T-helper 2 cell treated with Interferon-gamma antibody and Interleukin-4, amounts not matched to agents 5 μg/mL and 100 μg/mL, for 36 hours (primary cell): ENCODE measurements around the gene CREBRF.
"Not testable (repeated sequence)": the region's sequence is repeated elsewhere in the genome, so short reads cannot be mapped to it uniquely, and the experiment has no call there.

Source experiments
- DNase-seq: peaks from one replicate; pipeline ENCODE4 v3.0.0; 2021; ENCODE audit warnings: low spot score
- H3K27ac Mint-ChIP-seq: one replicate; pipeline ENCODE4 v1.8.0; 2021; ENCODE audit warnings: mild to moderate bottlenecking, mixed read lengths
- H3K27me3 Mint-ChIP-seq: one replicate; pipeline ENCODE4 v1.8.0; 2021; ENCODE audit warnings: low read depth, mixed read lengths
- H3K36me3 Mint-ChIP-seq: one replicate; pipeline ENCODE4 v1.8.0; 2021; ENCODE audit warnings: low read depth, mixed read lengths
- H3K4me1 Mint-ChIP-seq: one replicate; pipeline ENCODE4 v1.8.0; 2021; ENCODE audit warnings: low read depth, mixed read lengths
- H3K4me3 Mint-ChIP-seq: one replicate; pipeline ENCODE4 v1.8.0; 2022; ENCODE audit warnings: mild to moderate bottlenecking, moderate library complexity, mixed read lengths
- H3K9me3 Mint-ChIP-seq: one replicate; pipeline ENCODE4 v1.8.0; 2021; ENCODE audit warnings: mixed read lengths

The CREBRF gene

GRCh38 chr5:173132166-173132565 is 76.0 kb downstream of the CREBRF start:
- not testable (repeated sequence) for H3K36me3 Mint-ChIP-seq, H3K4me1 Mint-ChIP-seq, H3K27me3 Mint-ChIP-seq, H3K9me3 Mint-ChIP-seq, H3K4me3 Mint-ChIP-seq, H3K27ac Mint-ChIP-seq, DNase-seq

- no peaks in the 10 kb centered on the region for H3K9me3 Mint-ChIP-seq
- no peaks in the 10 kb centered on the region for H3K4me1 Mint-ChIP-seq
- H3K36me3 Mint-ChIP-seq = no peaks in the 10 kb centered on the region
- DNase-seq = no peak
- no peak overlapping the region for H3K4me3 Mint-ChIP-seq
- H3K27ac Mint-ChIP-seq = no peak overlapping the region
- no peaks in the 10 kb centered on the region for H3K27me3 Mint-ChIP-seq
Measured at GRCh38 chr5:173138707-173139106, 82.6 kb downstream of the CREBRF start.

- Mint-ChIP-seq H3K4me3 (no peak overlapping the region), H3K36me3 (no peaks in the 10 kb centered on the region), H3K27ac (no peak overlapping the region), H3K9me3 (no peaks in the 10 kb centered on the region), H3K27me3 (no peaks in the 10 kb centered on the region), H3K4me1 (peaks cover 2% of the 10 kb centered on the region)
- no peak for DNase-seq
Measured at GRCh38 chr5:173139631-173140030, 83.5 kb downstream of the CREBRF start.

GRCh38 chr5:173140769-173141168 is 84.6 kb downstream of the CREBRF start:
- H3K4me1 Mint-ChIP-seq = peaks cover 6% of the 10 kb centered on the region
- no peaks in the 10 kb centered on the region for H3K27me3 Mint-ChIP-seq
- no peak overlapping the region for H3K27ac Mint-ChIP-seq
- peaks cover 2% of the 10 kb centered on the region for H3K36me3 Mint-ChIP-seq
- DNase-seq = no peak
- H3K9me3 Mint-ChIP-seq = no peaks in the 10 kb centered on the region
- no peak overlapping the region for H3K4me3 Mint-ChIP-seq

GRCh38 chr5:173143567-173143966 is 87.4 kb downstream of the CREBRF start:
- peaks cover 7% of the 10 kb centered on the region for H3K36me3 Mint-ChIP-seq
- peaks cover 6% of the 10 kb centered on the region for H3K4me1 Mint-ChIP-seq
- H3K27ac Mint-ChIP-seq = no peak overlapping the region
- DNase-seq = no peak
- H3K4me3 Mint-ChIP-seq = no peak overlapping the region
- no peaks in the 10 kb centered on the region for H3K9me3 Mint-ChIP-seq
- H3K27me3 Mint-ChIP-seq = no peaks in the 10 kb centered on the region

GRCh38 chr5:173144200-173145176 is 88.3 kb downstream of the CREBRF start, which contains the start of gene BNIP1:
BNIP1 (plus strand) TSS chr5:173144531; CDS start chr5:173144546, 15 bp downstream.
- peak; percentile 92 for DNase-seq
- H3K9me3 Mint-ChIP-seq = no peaks in the 10 kb centered on the region
- peaks cover 6% of the 10 kb centered on the region for H3K4me1 Mint-ChIP-seq
- peaks cover 16% of the 10 kb centered on the region for H3K36me3 Mint-ChIP-seq
- peak within 1 kb of the TSS; percentile 99 for H3K27ac Mint-ChIP-seq
- H3K27me3 Mint-ChIP-seq = no peaks in the 10 kb centered on the region
- H3K4me3 Mint-ChIP-seq = peak within 1 kb of the TSS; percentile 97

- Mint-ChIP-seq H3K4me3 (no peak overlapping the region), H3K27me3 (no peaks in the 10 kb centered on the region), H3K27ac (no peak overlapping the region), H3K36me3 (peaks cover 30% of the 10 kb centered on the region), H3K9me3 (no peaks in the 10 kb centered on the region), H3K4me1 (peaks cover 6% of the 10 kb centered on the region)
- DNase-seq = no peak
Measured at GRCh38 chr5:173148354-173148753, 92.2 kb downstream of the CREBRF start.

GRCh38 chr5:173152547-173152946 is 96.4 kb downstream of the CREBRF start:
- no peak overlapping the region for H3K4me3 Mint-ChIP-seq
- H3K9me3 Mint-ChIP-seq = no peaks in the 10 kb centered on the region
- no peaks in the 10 kb centered on the region for H3K4me1 Mint-ChIP-seq
- no peak overlapping the region for H3K27ac Mint-ChIP-seq
- peaks cover 37% of the 10 kb centered on the region for H3K36me3 Mint-ChIP-seq
- DNase-seq = no peak
- no peaks in the 10 kb centered on the region for H3K27me3 Mint-ChIP-seq

- DNase-seq = no peak
- peaks cover 34% of the 10 kb centered on the region for H3K36me3 Mint-ChIP-seq
- H3K27me3 Mint-ChIP-seq = no peaks in the 10 kb centered on the region
- no peaks in the 10 kb centered on the region for H3K9me3 Mint-ChIP-seq
- no peak overlapping the region for H3K4me3 Mint-ChIP-seq
- H3K4me1 Mint-ChIP-seq = no peaks in the 10 kb centered on the region
- no peak overlapping the region for H3K27ac Mint-ChIP-seq
Measured at GRCh38 chr5:173153842-173154241, 97.7 kb downstream of the CREBRF start.

- not testable (repeated sequence) for H3K4me3 Mint-ChIP-seq, H3K9me3 Mint-ChIP-seq, H3K27me3 Mint-ChIP-seq, H3K4me1 Mint-ChIP-seq, DNase-seq, H3K27ac Mint-ChIP-seq
- peaks cover 27% of the 10 kb centered on the region for H3K36me3 Mint-ChIP-seq
Measured at GRCh38 chr5:173154619-173155018, 98.5 kb downstream of the CREBRF start.

GRCh38 chr5:173155912-173156311 is 99.8 kb downstream of the CREBRF start:
- H3K27me3 Mint-ChIP-seq = no peaks in the 10 kb centered on the region
- peaks cover 25% of the 10 kb centered on the region for H3K36me3 Mint-ChIP-seq
- H3K4me3 Mint-ChIP-seq = no peak overlapping the region
- no peaks in the 10 kb centered on the region for H3K9me3 Mint-ChIP-seq
- H3K4me1 Mint-ChIP-seq = no peaks in the 10 kb centered on the region
- DNase-seq = no peak
- H3K27ac Mint-ChIP-seq = no peak overlapping the region

GRCh38 chr5:173158366-173158765 is 102.2 kb downstream of the CREBRF start:
- peaks cover 23% of the 10 kb centered on the region for H3K36me3 Mint-ChIP-seq
- DNase-seq = no peak

GRCh38 chr5:173159256-173159655 is 103.1 kb downstream of the CREBRF start:
- no peaks in the 10 kb centered on the region for H3K27me3 Mint-ChIP-seq
- no peaks in the 10 kb centered on the region for H3K9me3 Mint-ChIP-seq
- no peak overlapping the region for H3K27ac Mint-ChIP-seq
- no peaks in the 10 kb centered on the region for H3K4me1 Mint-ChIP-seq
- no peak for DNase-seq
- no peak overlapping the region for H3K4me3 Mint-ChIP-seq
- peaks cover 20% of the 10 kb centered on the region for H3K36me3 Mint-ChIP-seq

More at GRCh38 chr5:173158366-173158765, 102.2 kb downstream of the CREBRF start:
- no peak overlapping the region for H3K4me3 Mint-ChIP-seq
- H3K27me3 Mint-ChIP-seq = no peaks in the 10 kb centered on the region
- no peak overlapping the region for H3K27ac Mint-ChIP-seq
- H3K4me1 Mint-ChIP-seq = no peaks in the 10 kb centered on the region
- no peaks in the 10 kb centered on the region for H3K9me3 Mint-ChIP-seq

- Mint-ChIP-seq H3K4me1 (no peaks in the 10 kb centered on the region), H3K27ac (no peak overlapping the region), H3K9me3 (no peaks in the 10 kb centered on the region), H3K36me3 (peaks cover 18% of the 10 kb centered on the region), H3K4me3 (no peak overlapping the region), H3K27me3 (no peaks in the 10 kb centered on the region)
- no peak for DNase-seq
Measured at GRCh38 chr5:173161148-173161547, 105.0 kb downstream of the CREBRF start.
